ENCODE measurements around the gene TRIM14. TPM values are rescaled to one million over a fixed set of nuclear protein-coding genes. Genes with fewer than 3 reads are reported as not detected.
"Not testable (repeated sequence)": the region's sequence is repeated elsewhere in the genome, so short reads cannot be mapped to it uniquely, and the experiment has no call there.

Gene TRIM14
- total RNA-seq, 2 experiments from 2014 or later, result 99.4 to 101 TPM

DNA sequence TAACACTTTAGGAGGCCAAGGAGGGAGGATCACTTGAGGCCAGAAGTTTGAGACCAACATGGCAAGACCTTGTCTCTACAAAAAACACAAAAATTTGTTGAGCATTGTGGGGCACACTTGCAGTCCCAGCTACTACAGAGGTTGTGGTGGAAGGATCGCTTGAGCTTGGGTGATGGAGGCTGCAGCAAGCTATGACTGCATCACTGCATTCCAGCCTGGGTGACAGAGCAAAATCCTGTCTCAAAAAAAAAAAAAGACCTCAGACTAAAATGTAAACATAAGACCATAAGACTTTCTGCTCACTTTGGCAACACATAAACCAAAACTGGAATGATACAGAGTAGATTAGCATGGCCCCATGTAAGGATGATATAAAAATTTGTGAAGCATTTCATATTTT is 87.1 kb downstream of the TRIM14 start:
- ChIA-PET POLR2A (interaction anchor here (0.9 kb wide), 2 partner anchors 11 to 40 kb away, joined by 5 to 6 read pairs; no protein-coding TSS in a partner anchor), CTCF (interaction anchor here (1.0 to 1.1 kb wide), 2 partner anchors 13 to 108 kb away, joined by 3 read pairs; no protein-coding TSS in a partner anchor)
- peaks cover 2% of the 10 kb centered on the region for H3K36me3 Mint-ChIP-seq (ENCODE audit: low read depth)
- H3K27ac Mint-ChIP-seq, result no peak overlapping the region
- H3K4me3 Mint-ChIP-seq, result no peak overlapping the region
- H3K27me3 Mint-ChIP-seq, result no peaks in the 10 kb centered on the region
- DNase-seq, result no peak
- H3K4me1 Mint-ChIP-seq, result peaks cover 8% of the 10 kb centered on the region
- no peaks in the 10 kb centered on the region for H3K9me3 Mint-ChIP-seq

DNA sequence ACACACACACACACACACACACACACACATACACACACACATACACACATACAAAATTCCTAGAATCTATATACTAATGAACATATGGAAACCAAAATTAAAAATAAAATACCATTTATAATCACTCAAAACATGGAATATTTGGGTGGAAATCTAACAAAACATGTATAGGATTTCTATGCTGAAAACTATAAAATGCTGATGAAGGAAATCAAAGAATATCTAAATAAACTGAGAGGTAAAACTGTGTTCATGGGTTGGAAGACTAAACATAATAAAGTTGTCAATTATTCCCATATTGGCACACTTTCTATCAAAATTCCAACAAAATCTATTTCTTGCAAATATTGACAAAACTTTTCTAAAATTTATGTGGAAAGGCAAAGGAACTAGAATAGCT is 87.9 kb downstream of the TRIM14 start:
- H3K27me3 Mint-ChIP-seq, result no peaks in the 10 kb centered on the region
- H3K27ac Mint-ChIP-seq, result no peak overlapping the region
- H3K4me1 Mint-ChIP-seq, result peaks cover 8% of the 10 kb centered on the region
- peaks cover 5% of the 10 kb centered on the region for H3K36me3 Mint-ChIP-seq (ENCODE audit: low read depth)
- ChIA-PET CTCF (interaction anchor here (1.0 kb wide), 1 partner anchor 107 kb away, joined by 3 read pairs; no protein-coding TSS in a partner anchor), POLR2A (no interaction called here)
- no peak for DNase-seq
- H3K4me3 Mint-ChIP-seq, result no peak overlapping the region
- H3K9me3 Mint-ChIP-seq, result no peaks in the 10 kb centered on the region

DNA sequence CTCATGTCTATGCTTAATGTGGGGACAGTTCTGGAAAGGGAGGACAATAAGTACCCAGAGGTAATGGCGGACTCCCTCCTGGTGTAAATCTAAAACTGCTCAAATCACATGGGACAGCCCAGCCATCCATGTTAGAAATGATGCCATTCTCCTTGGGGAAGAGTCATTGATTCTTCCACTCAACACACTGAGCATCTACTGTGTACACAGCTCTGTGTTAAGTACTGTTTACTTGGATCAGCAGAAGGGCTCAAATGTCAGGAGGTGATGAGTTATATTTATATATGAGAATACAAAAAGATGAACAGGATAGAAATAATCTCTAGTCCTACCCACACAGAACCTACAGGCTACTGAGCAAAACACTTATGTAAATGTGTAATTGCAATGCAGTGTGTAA is 94.3 kb downstream of the TRIM14 start:
- DNase-seq, result no peak
- ChIA-PET POLR2A (no interaction called here), CTCF (interaction anchor here (1.0 to 3.5 kb wide), 2 partner anchors 10 to 12 kb away, joined by 3 to 15 read pairs; no protein-coding TSS in a partner anchor)
- Mint-ChIP-seq H3K9me3 (no peaks in the 10 kb centered on the region), H3K4me1 (peaks cover 2% of the 10 kb centered on the region), H3K4me3 (no peak overlapping the region), H3K27me3 (no peaks in the 10 kb centered on the region), H3K36me3 (ENCODE audit: low read depth) (peaks cover 17% of the 10 kb centered on the region), H3K27ac (no peak overlapping the region)

DNA sequence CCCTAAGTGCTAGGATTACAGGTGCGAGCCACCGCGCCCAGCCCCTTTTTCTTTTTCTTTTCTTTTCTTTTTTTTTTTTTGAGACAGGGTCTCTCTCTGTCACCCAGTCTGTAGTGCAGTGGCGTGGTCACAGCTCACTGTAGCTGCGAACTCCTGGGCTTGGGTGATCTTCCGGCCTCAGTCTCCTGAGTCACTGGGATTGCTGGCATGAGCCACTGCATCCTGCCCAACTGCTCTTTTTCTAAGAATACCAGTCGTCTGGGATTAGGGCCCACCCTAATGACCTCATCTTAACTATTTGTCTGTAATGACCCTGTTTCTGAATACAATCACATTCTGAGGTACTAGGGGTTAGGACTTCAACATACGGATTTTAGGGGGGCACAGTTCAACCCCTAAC is 96.6 kb downstream of the TRIM14 start:
- H3K36me3 Mint-ChIP-seq (ENCODE audit: low read depth), result peaks cover 26% of the 10 kb centered on the region
- DNase-seq, result no peak

DNA sequence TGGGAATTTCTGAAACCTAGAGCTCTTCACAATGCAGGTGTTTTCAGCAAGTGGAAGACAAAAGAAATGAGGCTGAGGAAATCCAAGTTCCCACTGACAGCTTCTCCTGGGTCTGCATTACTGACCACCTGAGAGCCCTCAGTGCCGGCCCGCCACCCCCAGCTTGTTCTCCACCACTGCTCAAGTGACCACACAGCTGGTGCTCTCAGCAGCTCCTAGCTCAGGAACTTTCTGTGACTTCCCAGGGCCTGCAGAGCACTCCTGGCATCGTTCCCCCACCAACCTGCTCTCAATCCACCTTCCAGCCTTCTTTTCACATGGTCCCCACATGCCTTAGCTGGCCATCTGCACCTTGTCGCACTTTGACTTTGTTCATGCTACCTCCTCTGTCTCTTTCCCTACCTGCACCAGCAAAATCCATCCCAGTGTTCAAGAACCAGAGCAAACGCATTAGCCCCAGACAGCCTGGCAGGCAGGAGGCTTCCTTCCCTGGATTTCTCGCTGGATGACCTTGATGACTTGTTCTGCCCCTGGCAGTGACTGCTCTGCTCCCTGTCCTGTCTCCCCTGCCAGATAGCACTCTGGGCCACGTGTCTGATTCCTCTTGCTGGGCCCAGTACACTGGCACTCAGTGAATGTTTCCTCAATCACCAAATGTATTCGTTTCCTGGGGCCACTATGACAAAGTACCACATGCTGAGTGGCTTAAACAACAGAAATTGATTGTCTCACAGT is 97.5 kb downstream of the TRIM14 start:
- Mint-ChIP-seq H3K27ac (no peak overlapping the region), H3K9me3 (no peaks in the 10 kb centered on the region), H3K27me3 (no peaks in the 10 kb centered on the region), H3K36me3 (ENCODE audit: low read depth) (peaks cover 34% of the 10 kb centered on the region), H3K4me3 (no peak overlapping the region), H3K4me1 (peaks cover 2% of the 10 kb centered on the region)
- CTCF ChIA-PET, result interaction anchor here (0.6 to 1.3 kb wide), 3 partner anchors 13 to 98 kb away, joined by 4 to 8 read pairs (median 6); no protein-coding TSS in a partner anchor
- DNase-seq, result no peak
- POLR2A ChIA-PET, result interaction anchor here (0.8 to 1.8 kb wide), 7 partner anchors 11 to 64 kb away, joined by 3 to 6 read pairs (median 4); no protein-coding TSS in a partner anchor

More for the DNA sequence above, 96.6 kb downstream of the TRIM14 start:
- POLR2A ChIA-PET, result no interaction called here
- Mint-ChIP-seq H3K27ac (no peak overlapping the region), H3K4me3 (no peak overlapping the region), H3K27me3 (no peaks in the 10 kb centered on the region), H3K4me1 (peaks cover 2% of the 10 kb centered on the region), H3K9me3 (no peaks in the 10 kb centered on the region)
- CTCF ChIA-PET, result no interaction called here

DNA sequence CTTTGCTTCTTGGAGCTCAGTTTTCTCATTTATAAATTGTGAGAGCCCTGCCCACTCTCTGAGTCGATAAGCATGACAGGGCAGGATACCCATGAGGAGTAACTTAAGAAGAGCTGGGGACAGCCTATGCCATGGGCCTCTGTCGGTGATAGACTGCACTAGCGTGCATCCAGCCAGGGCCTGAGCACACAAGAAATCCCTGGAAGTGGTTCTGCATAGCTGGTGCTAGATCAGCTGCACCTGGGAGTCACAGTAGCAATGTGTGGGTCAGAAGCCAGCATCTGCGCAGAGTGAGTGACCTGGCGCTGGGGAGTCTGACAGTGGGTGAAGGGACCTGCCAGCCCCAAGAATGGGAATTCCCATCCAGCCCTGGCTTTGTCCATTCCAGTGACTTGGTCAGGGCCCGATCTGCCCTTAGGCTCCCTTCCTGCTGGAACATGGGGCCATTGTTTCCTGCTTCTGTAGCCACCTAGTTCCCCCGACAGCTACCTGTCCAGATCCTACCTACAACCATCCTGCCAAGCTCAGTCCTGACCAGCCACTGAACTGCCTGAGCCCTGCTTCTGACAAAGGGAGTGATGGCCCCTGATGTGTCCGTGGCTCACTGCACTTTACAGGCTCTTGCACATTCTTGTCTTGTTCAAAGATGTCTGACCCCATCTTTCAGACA is 98.4 kb downstream of the TRIM14 start:
- no peak for DNase-seq
- Mint-ChIP-seq H3K27me3 (no peaks in the 10 kb centered on the region), H3K27ac (no peak overlapping the region), H3K9me3 (no peaks in the 10 kb centered on the region), H3K36me3 (ENCODE audit: low read depth) (peaks cover 38% of the 10 kb centered on the region), H3K4me3 (no peak overlapping the region), H3K4me1 (peaks cover 2% of the 10 kb centered on the region)
- CTCF ChIA-PET, result interaction anchor here (0.6 to 1.3 kb wide), 2 partner anchors 14 to 97 kb away, joined by 4 to 8 read pairs; no protein-coding TSS in a partner anchor
- POLR2A ChIA-PET, result interaction anchor here (0.6 to 1.8 kb wide), 8 partner anchors 12 to 111 kb away, joined by 3 to 6 read pairs (median 4); no protein-coding TSS in a partner anchor

DNA sequence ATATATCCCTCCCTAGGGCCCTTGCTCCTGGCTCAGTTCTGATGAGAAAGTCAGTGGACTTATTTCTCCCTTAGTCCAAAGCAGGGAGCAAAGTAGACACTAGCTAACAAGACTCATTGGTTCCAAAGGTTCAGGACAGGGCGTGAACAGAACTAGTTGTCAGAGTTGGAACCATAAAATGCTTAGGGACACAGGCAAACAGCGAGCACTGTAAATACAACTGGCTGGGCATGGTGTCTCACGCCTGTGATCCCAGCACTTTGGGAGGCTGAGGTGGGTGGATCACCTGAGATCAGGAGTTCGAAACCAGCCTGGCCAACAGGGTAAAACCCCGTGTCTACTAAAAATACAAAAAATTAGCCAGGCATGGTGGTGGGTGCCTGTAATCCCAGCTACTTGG is 99.2 kb downstream of the TRIM14 start:
- peaks cover 45% of the 10 kb centered on the region for H3K36me3 Mint-ChIP-seq (ENCODE audit: low read depth)
- H3K4me1 Mint-ChIP-seq, DNase-seq, H3K4me3 Mint-ChIP-seq, H3K27me3 Mint-ChIP-seq, H3K27ac Mint-ChIP-seq, H3K9me3 Mint-ChIP-seq: not testable (repeated sequence)
- ChIA-PET CTCF (interaction anchor here (0.6 kb wide), 1 partner anchor 104 kb away, joined by 5 read pairs; no protein-coding TSS in a partner anchor), POLR2A (interaction anchor here (1.3 to 1.8 kb wide), 2 partner anchors 13 to 63 kb away, joined by 4 to 6 read pairs; no protein-coding TSS in a partner anchor)

Other genes starting within 250 kb of the TRIM14 start
- gene TRMO, start 196.7 kb downstream of the TRIM14 start, total RNA-seq, result 10 to 100 TPM; 25.4 to 27.4 TPM
- gene HEMGN, start 181.1 kb downstream of the TRIM14 start, total RNA-seq, result under 1 TPM; 0.53 to 0.83 TPM
- gene ANP32B, start 135.9 kb downstream of the TRIM14 start, total RNA-seq, result 100 to 1,000 TPM; 317 to 335 TPM
- gene NANS, start 62.5 kb downstream of the TRIM14 start, total RNA-seq, result 10 to 100 TPM; 46.1 to 47.3 TPM
- 1 to 10 TPM; 7.8 to 8.2 TPM for gene CORO2A, start 73.4 kb upstream of the TRIM14 start, total RNA-seq
- 10 to 100 TPM; 11.0 to 11.9 TPM for gene TBC1D2, start 136.4 kb upstream of the TRIM14 start, total RNA-seq